ENCODE data around the gene SPAG16.
"Not testable (repeated sequence)": the region's sequence is repeated elsewhere in the genome, so short reads cannot be mapped to it uniquely, and the experiment has no call there.

SPAG16 gene

DNA sequence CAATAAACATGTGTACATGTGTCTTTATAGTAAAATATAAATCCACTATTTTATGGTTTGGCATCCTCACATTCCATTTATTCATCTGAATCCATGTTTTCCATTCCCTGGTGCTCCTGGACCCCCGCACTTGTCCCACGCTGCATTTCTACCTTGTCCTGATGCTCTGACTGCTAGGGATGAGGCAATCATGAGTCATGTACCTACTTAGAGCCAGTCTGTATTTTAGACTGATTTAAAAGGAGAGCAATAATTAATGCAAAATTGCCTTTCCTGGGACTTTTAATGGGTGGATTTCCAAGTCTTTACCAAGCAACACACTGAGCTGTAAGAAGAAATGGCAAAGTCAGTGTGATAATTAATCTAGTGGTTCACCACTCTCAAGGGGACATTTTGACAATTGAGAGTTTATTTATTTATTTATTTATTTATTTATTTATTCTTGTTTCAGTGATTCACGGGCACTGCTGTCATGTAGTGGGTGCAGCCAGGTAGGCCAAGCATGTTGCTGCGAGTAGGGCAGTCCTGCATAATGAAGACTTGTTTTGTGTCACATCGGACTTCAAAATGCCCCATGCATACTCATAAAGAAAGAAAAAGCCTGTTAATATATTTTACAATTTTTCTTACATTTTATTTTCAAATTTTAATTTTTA is 707.3 kb downstream of the SPAG16 start:
- no peak for DNase-seq (ENCODE audit: low read depth in 3 of 3, low spot score in 1 of 3)

DNA sequence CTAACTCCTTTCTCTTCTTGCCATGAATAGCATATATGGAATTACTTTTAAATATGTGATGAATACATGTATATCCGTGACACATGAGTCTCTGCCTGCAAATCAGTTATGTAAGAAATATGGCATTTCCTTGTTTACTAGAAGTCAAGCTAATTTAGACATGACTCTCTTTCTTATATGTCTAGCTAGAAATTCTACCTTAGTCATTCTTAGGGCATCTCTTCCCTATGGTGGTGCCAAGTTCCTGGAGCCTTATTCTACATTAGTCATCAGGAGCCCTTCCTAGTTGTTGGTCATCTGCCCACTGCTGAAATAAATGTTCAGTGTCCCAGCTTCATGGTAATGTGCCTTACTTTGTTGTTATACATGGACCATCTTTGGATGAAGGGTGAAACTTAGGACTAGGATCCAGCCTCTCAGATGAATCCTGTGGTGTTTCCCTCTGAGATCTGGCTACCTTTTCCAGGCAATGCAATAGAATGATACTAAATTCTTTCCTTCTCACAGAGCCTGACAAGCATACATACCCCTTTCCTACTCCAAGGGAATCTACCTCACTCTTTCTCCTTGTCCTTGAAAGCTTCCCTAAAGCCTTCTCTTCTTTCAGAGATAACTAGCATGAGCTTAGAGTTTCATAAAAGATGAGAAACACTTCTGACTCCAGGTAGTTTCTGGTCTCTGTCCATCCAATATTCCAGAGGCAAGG is 711.3 kb downstream of the SPAG16 start:
- no peak for DNase-seq (ENCODE audit: low read depth in 3 of 3, low spot score in 1 of 3)

DNA sequence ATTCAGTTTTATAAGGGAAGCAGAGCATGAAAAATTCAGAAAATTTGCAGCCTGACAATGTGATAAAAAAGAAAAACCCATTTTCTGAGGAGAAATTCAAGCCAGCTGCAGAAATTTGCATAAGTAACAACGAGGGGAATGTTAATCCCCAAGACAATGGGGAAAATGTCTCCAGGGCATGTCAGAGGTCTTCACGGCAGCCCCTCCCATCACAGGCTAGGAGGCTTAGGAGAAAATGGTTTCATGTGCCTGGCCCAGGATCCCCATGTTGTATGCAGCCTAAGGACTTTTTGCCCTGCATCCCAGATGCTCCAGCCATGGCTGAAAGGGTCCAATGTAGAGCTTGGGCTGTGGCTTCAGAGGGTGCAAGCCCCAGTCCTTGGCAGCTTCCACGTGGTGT is 714.7 kb downstream of the SPAG16 start:
- DNase-seq (ENCODE audit: low read depth in 3 of 3, low spot score in 1 of 3), result not testable (repeated sequence)

DNA sequence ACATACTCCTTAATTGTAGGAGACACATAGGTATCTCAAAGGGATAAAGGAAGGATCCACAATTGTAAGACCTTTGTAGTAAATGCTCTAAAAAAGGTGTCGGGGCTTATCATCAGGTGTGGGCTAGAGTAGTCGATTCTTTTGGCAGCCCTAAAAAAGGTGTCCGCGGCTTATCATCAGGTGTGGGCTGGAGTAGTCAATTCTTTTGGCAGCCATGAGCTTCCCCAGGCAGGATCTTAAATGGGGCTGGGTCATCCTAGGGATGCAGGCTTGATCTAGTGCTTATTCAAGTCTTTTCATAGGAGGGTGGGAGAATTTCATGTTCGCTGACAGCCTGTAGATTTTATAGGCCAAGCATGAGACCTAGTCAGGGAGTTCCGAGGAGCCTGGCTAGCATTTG is 720.2 kb downstream of the SPAG16 start:
- DNase-seq (ENCODE audit: low read depth in 3 of 3, low spot score in 1 of 3), result no peak

DNA sequence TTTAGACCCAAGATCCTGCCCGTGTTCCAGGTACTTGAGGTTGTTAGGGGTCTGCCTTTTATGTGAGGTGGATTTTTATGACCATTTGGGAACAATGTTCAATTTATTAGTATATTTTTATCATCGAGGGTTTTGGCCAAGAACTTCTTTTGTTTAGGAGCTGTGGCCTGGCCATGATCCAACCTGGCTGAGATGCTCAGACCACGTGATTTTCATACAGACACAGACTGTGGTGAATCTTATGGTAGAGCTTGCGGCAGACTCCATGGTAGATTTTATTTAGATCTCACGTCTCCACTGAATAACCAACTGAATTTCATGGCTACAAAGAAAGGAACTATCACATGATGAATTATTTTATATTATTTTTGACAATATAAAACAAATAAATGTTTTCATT is 721.1 kb downstream of the SPAG16 start:
- DNase-seq (ENCODE audit: low read depth in 3 of 3, low spot score in 1 of 3), result no peak

DNA sequence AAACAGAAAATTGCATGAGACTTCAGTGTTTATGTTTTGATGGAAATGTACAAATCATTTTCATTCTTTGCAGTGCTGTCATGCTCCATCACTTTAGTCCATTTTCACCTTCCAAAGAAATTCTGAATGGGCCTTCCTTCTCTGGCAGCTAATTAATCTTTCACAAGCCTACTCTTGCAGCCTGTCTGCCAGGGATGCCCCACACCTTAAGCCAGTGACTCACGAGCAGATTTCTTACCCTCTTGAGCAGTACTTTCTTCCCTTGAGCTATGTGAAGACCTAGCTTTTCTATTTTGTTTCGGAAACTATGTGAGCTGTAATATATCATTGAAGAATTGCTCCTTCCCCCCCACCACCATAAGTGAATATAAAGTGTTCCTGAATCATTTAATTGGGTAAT is 722.3 kb downstream of the SPAG16 start:
- no peak for DNase-seq (ENCODE audit: low read depth in 3 of 3, low spot score in 1 of 3)

DNA sequence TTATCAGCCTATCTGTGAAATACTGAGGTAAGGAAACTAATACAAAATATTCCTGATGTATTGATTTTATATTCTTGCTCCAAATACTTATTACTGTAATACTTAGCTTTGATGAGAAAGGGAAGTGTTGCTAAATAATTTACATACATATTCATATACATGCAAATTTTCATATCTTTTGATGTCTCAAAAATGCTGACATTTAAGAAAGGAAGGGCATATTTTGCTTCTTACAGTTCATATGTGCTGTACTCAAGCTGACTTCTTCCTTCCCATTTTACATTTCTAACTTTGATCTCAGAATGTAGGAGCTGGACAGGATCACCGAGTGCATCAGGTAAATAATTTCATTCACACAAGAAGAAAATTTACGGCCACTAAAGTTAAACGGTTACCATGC is 727.4 kb downstream of the SPAG16 start:
- DNase-seq (ENCODE audit: low read depth in 3 of 3, low spot score in 1 of 3), result no peak

DNA sequence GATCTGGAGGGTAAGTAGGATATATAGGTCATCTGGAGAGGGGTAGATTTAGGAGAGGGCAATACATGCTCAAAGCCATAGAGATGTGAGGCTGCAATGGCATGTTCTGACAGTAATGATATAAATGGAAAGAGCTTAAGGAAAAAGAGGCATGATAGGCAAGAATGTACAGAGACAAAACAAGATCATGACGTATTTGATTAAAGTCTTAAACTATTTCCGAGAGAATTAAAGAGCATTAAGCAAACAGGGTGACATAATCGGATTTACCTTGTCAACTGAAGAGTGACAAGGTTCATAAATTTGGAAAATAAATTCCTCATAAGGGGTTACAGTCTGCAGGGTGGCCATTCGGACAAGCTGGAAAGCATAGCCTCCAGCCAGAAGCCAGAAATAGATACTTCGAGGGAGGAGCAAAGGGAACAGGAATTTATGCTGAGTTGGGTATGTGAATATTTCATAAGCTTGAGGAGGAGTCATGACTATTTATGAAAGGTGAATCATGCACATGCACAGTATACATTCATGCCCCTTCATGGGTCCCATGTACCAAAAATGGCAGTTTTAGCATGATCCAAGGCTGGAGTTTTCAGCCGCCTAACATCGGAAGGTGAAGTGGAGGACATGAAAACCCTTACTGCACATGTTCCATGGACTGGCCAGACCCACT is 730.4 kb downstream of the SPAG16 start:
- no peak for DNase-seq (ENCODE audit: low read depth in 3 of 3, low spot score in 1 of 3)

DNA sequence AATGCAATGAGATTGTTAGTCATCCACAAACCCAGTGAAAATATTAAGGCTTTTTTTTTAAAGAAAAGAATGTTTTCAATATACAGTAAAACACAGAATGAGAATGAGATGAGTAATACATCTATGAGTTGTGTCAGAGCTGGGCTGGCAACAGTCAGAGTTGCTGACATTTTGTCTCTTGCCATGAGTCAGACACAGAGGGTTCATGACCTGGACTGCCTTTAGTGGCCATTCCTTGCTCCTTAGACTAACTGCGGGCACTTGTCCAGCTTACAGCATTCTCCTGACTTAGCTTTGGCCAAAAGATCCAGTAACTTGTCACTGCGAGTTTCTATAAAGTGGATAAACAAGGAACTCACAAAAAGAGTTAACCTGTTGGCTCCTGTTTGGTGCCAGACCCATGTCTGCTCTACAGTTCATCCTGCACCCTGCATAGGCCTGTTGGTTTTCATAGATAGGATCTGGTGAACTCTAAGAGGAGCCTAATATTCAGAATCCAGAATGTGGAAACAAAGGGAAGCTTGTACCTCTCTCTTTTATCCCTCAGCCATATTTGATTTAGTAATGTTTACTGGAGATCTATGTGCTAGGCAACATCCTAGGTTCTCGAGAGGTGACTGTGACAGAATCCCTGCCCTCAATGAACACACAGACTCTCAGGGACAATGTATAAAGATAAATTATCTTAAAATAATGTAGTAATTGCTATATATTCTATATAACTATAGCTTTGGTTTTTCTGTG is 735.1 kb downstream of the SPAG16 start:
- DNase-seq (ENCODE audit: low read depth in 3 of 3, low spot score in 1 of 3), result no peak

DNA sequence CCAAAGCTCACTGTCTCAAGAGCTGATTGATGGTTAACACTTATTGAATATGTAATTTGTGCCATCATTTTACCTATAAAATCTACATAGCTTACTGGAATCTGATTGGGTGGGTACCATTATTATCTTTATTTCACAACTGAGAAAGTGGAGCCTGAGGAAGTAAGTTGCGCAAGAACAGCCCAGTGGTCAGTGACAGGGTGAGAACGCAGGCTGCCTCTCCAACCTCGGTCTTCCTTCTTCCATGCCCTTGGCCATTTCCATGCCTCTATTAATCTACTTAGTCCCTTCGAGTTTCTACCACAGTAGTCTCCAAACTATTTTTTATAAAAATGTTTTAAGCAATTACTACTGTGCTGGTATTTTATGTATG is 735.7 kb downstream of the SPAG16 start:
- DNase-seq (ENCODE audit: low read depth in 3 of 3, low spot score in 1 of 3), result no peak

DNA sequence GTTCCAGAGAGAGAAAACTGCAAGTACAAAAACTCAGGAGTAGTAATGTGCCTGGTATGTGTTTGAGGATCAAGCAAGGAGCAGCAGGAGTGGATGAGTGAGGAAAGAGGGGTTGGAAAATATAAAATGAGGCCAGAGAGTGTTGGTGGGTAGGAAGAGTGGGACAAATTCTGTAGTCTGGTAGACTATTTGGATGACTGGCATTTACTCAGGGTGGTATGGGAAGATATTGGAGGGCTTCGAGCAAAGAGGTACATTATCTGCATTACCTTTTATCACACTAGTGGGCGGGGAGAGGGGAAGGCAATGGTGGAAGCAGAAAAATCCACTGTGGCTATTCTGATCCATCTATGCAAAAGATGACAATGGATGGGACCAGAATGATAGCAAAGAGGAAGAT is 744.9 kb downstream of the SPAG16 start:
- DNase-seq (ENCODE audit: low read depth in 3 of 3, low spot score in 1 of 3), result no peak

DNA sequence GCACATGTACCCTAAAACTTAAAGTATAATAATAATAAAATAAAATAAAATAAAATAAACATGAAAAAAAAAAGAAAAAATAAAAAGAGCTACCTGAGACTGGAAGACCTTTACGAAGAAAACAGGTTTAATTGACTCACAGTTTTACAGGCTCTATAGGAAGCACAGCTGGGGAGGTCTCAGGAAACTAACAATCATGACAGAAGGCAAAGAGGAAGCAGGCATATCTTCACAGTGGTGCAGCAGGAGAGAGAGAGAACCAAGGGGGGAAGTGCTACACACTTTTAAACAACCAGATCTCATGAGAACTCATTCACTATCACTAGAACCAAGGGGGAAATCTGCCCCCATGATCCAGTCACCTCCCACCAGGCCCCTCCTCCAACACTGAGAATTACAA is 747.3 kb downstream of the SPAG16 start:
- DNase-seq (ENCODE audit: low read depth in 3 of 3, low spot score in 1 of 3), result no peak

DNA sequence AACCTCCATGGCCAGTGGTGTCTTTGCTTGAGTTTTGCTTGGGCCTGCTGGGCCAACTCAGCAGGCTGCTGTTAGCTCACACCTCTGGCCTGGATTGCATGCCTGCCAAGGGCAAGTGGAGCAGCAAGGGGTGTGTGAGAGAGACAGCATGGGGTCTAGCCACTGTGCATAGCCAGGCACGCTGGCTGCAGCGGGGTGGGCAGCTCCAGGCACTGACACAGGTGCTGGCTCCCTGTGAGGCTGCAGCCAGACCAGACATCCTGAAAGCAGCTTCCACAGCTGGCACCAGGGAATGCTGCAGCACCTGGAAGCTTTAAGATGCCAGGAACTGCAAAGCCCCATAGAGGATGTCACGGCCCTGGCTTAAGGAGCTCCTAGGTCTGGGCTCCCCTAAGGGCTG is 750.2 kb downstream of the SPAG16 start:
- DNase-seq (ENCODE audit: low read depth in 3 of 3, low spot score in 1 of 3), result no peak

DNA sequence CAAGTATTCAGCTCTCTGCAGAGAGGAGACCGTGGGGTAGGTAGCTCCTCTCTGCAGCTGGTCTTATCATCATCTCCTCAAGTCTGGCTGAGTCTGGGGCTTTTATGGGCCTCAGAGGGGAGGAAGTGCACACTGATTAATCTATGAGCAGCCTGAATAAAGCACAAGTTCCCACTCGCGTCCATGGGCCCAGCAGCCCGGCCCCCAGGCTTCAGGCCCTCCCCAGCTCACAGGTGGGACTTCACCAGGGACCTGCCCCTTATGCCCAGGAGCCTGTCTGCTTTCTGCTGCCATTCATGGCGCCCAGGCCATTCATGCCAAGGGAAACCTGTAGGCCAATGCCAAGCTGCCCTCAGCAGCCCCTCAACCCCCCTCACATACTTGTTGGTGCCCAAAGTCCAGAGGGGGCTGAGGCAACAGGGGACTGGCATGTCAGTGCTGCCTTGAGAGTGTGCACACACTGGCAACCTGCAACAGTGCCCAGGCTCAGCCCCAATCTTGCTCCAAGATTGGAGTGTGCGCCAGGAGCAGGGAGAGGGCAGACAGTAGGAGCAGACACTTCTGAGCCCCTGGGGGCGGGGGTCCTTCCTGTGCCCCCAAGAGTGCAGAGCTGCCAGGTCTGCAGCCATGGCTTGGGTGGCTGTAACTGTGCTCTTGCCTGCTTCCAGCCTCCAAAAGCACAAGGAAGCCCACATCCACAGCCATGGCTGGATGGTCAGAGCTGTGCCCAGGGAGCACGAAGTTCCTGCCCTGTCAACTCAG is 751.0 kb downstream of the SPAG16 start:
- no peak for DNase-seq (ENCODE audit: low read depth in 3 of 3, low spot score in 1 of 3)

DNA sequence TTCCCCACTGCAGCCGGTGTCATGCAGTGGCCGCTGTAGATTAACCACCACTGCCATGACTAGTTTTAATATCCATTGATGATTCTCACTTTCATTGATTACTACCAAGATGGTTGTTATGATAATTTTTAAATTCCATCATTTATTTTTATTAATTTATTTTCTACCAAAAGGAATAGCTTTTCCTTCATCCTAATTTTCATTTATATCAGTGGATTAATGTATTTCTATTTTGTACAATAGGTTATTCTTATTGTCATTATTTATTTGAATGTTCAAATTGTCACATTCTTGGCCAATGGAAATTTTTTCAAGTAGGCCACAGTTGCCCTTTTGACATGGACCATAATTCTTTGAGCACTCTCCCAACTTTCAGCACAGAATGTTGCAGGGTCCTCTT is 751.7 kb downstream of the SPAG16 start:
- no peak for DNase-seq (ENCODE audit: low read depth in 3 of 3, low spot score in 1 of 3)

DNA sequence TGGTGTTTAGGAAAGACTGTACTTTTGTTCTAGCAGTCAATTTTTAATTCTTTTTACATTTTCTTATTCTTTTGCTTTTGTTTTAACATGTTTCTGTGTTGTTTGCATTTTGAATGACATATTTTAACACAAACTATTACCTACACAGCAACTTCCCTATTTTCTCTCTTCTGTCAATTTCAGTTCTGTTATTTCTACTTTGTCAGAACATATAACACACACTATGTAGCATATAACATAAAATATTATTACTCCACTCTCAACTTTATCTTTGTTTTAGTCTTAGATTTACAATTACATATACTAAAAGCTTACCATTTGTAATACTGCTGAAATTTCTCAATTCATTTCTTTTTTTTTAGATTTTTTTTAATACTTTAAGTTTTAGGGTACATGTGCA is 753.9 kb downstream of the SPAG16 start:
- DNase-seq (ENCODE audit: low read depth in 3 of 3, low spot score in 1 of 3), result no peak

DNA sequence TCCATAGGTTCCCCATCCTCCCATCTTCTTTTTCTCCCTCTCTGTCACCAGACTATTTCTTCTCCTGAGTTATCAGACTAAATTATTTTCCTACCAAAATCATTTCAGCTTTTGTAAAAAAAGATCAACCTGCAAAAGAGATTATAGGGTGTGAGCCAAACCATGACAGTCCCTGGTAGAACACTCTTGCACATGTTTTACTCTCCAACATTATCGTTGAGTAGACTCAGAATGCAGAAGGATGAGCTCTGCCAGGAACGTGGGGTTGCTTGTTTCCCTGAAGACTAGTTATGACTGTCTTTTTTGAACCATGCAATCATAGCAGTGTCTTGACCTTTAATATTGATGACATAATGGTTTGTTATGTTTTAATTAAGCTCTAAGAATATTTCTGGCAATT is 766.5 kb downstream of the SPAG16 start:
- DNase-seq (ENCODE audit: low read depth in 3 of 3, low spot score in 1 of 3), result no peak

DNA sequence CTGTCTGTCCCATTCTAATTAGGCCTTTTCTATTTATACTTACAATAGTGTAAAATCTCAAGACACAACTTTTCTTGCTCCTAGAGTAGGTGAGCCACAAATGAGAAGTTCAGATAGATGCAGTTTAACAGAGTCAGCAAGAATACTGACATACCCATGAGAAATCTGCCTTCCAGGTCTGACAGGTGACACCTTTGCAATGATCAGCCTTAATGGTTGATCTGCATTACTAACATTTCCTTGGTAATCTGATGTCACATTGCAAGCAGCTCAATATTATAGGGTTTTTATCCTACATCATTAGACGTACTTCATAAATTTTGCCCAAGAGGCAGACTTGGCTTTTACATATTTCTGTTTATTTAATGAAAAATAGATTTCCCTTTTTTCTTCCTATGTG is 767.3 kb downstream of the SPAG16 start:
- no peak for DNase-seq (ENCODE audit: low read depth in 3 of 3, low spot score in 1 of 3)

DNA sequence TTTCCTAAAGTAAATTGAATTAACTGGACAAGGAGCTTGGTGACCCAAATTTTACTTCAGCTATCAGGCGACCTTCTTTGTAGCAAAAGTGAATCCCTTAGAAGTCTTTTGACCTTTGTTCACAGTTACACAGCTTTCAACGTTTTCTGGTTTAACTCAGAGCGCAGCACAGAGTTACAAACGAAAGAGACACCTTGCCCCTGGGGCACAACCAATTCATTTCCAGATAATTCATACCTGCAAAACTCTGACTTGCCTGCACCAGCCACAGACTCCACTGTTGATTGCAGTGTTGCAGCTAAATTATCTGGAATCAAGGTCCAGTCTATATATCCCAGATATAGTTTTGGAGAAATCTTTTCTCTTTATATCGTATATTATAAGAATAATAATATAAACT is 768.0 kb downstream of the SPAG16 start:
- no peak for DNase-seq (ENCODE audit: low read depth in 3 of 3, low spot score in 1 of 3)

DNA sequence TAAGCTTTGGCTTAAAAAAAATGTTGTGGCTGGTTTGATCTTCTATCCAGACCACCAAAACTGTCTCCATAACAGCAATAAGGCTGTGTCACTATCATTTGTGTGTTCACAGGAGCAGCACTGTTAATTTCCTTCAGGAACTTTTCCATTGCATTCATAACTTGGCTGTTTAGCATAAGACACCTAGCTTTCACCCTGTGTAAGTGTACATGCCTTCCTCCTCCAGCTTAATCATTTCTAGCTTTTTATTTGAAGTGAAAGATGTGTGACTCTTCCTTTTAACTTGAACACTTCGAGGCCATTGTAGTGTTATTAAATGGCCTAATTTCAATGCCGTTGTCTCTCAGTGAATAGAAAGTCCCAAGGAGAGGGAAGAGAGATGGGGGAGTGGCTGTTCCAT is 773.7 kb downstream of the SPAG16 start:
- DNase-seq (ENCODE audit: low read depth in 3 of 3, low spot score in 1 of 3), result no peak

DNA sequence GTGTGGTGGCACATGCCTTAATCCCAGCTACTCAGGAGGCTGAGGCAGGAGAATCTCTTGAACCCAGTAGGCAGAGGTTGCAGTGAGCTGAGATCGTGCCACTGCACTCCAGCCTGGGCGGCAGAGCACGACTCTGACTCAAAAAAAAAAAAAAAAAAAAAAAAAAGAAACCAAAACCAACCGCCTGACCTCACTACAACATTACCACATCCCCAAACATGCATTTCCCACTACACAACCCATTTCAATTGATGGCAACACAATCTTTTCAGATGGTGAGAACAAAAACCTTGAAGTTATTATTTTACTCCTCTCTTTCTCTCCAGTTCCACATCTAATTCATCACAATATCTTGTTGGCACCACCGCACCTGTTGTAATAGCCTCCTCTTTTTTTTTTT is 778.0 kb downstream of the SPAG16 start:
- DNase-seq (ENCODE audit: low read depth in 3 of 3, low spot score in 1 of 3), result not testable (repeated sequence)
